Measurements from ENCODE around the gene ELL2.

The ELL2 gene

DNA sequence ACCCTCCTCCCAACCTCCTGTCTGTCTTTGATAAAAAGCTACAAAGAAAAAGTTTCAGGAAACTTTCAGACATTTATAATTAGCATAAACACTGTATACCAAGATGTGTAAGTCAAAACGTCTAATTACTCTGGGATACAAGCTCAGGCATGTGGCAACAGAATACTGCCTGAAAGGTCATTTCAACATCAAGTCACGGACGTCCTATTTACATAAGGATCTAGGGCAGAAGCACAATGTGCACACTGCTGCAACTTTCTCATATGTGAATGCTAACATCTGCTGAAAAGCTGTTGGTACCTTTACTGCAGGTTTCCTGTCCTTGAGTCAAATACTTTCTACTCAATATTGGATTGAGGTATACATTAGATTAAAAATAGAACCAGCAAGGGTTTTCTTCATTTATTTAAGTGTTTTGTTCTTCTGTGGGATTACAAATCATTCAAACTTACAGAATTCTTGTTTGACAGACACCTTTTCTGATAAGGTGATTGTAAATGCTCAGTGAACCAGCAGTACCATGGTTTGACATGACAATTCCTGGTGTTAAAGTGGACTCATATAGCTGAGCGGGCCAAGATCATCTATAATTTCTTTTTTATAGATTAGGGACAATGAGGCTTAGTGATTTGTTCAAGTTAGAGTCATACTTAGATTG is 36.8 kb downstream of the ELL2 start:
- no peaks in the 10 kb centered on the region for H3K27me3 Mint-ChIP-seq
- H3K27ac Mint-ChIP-seq, result no peak overlapping the region
- H3K4me1 Mint-ChIP-seq, result peaks cover 32 to 53% of the 10 kb centered on the region in 2 donors
- no peaks in the 10 kb centered on the region for H3K9me3 Mint-ChIP-seq
- peaks cover 7 to 22% of the 10 kb centered on the region in 2 donors for H3K36me3 Mint-ChIP-seq
- DNase-seq (no peak), ATAC-seq (replicated peaks) (no peak)
- H3K4me3 Mint-ChIP-seq, result no peak overlapping the region

DNA sequence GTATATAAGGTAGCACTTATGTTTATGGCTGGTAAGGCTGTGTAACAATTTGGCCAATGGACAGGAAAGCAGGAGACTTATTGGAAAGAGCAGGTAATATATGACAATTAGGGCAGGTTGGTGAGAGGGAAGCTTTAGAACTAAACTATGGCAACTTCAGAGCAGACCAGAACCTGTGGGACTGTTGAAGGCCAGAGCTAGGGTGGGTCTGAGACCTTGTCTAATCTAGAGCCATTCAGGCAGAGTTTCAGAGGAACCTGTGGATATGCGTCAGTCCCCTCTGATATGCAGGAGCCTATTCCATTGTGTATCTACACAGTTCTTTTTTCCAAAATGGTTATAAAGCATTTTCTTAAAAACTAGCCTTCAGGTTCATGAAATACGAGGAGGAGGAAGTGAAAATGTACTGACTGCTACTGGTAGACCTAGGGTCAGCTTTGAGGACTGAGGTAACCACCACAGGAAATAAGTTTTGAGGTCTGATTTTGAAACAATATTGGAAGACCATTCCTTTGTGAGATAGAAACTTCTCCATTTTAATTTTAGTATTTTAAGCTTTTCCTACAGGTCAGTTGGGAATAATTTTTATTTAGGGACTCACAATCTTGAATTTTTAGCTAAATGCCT is 37.6 kb downstream of the ELL2 start:
- peaks cover 31 to 55% of the 10 kb centered on the region in 2 donors for H3K4me1 Mint-ChIP-seq

DNA sequence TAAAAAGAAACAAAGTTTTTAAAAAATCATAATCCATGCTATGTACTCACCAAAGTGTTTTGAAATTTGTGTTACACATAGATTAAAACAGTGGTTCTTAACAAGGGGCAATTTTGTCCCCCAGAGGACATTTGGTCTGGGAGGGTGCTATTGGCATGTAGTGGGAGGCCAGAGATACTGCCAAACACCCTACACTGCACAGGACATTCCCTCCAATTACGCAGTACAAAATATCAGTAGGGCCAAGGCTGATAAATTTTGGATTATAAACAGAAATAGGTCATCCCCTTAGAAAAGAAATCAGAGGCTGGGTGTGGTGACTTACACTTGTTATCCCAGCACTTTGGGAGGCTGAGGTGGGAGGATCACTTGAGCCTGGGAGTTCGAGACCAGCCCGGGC is 38.9 kb downstream of the ELL2 start:
- H3K4me3 Mint-ChIP-seq, result no peak overlapping the region

More for the DNA sequence above, 37.6 kb downstream of the ELL2 start:
- ATAC-seq (replicated peaks) (peak; percentile 28 to 35), DNase-seq (no peak)
- peak overlapping the region; percentile 6 for H3K27ac Mint-ChIP-seq
- no peak overlapping the region for H3K4me3 Mint-ChIP-seq
- H3K9me3 Mint-ChIP-seq, result no peaks in the 10 kb centered on the region
- peaks cover 7 to 22% of the 10 kb centered on the region in 2 donors for H3K36me3 Mint-ChIP-seq
- no peaks in the 10 kb centered on the region for H3K27me3 Mint-ChIP-seq

DNA sequence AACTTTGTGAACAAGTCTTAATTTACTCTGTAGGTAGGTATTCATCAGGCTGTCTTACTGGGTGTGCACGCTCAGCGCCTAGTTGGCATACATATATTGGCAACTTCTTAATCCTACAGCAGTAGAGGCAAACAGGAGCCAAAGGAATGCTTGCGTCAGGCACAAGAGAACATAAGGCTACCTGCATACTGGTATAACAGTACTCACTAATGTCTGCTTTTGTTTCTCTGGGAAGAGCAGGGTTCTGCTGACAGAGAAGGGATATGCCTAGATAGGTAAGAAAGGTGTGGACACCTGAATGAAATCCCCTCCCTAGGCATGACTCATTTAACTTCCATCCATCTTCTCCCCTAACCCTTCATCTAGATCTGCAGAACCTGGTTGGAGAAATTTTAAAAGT is 40.1 kb downstream of the ELL2 start:
- ATAC-seq (replicated peaks) (no peak), DNase-seq (no peak)
- Mint-ChIP-seq H3K27me3 (no peaks in the 10 kb centered on the region), H3K36me3 (peaks cover 4 to 19% of the 10 kb centered on the region in 2 donors), H3K9me3 (no peaks in the 10 kb centered on the region), H3K4me1 (peaks cover 21 to 36% of the 10 kb centered on the region in 2 donors), H3K4me3 (no peak overlapping the region), H3K27ac (no peak overlapping the region)

More for the DNA sequence above, 38.9 kb downstream of the ELL2 start:
- no peak overlapping the region for H3K27ac Mint-ChIP-seq
- H3K27me3 Mint-ChIP-seq, result no peaks in the 10 kb centered on the region
- no peak for ATAC-seq (replicated peaks)
- no peaks in the 10 kb centered on the region for H3K9me3 Mint-ChIP-seq
- DNase-seq, result no peak
- H3K4me1 Mint-ChIP-seq, result peaks cover 23 to 42% of the 10 kb centered on the region in 2 donors
- peaks cover 7 to 22% of the 10 kb centered on the region in 2 donors for H3K36me3 Mint-ChIP-seq

DNA sequence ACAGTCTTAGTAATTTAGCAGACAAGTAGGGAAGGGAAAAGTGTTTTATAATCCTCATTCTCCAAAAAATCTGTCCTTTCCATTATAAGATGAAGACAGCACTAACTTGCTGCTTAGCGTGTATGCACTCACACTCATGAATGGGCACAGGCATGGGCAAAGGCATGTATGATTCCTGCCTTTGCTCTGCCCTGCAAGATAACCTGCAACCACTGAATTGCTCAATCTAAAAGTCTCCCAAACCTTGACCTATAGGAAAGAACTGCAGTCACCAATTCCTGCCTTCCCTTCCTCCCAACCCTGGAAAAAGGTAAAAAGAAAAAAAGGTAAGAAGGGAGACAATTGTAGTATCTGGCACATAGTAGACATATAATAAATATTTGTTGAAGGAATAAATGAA is 40.8 kb downstream of the ELL2 start:
- H3K36me3 Mint-ChIP-seq, result peaks cover 4 to 22% of the 10 kb centered on the region in 2 donors
- peaks cover 25 to 37% of the 10 kb centered on the region in 2 donors for H3K4me1 Mint-ChIP-seq
- H3K27ac Mint-ChIP-seq, result no peak overlapping the region
- H3K27me3 Mint-ChIP-seq, result no peaks in the 10 kb centered on the region
- ATAC-seq (replicated peaks) (no peak), DNase-seq (no peak)
- no peaks in the 10 kb centered on the region for H3K9me3 Mint-ChIP-seq
- no peak overlapping the region for H3K4me3 Mint-ChIP-seq

DNA sequence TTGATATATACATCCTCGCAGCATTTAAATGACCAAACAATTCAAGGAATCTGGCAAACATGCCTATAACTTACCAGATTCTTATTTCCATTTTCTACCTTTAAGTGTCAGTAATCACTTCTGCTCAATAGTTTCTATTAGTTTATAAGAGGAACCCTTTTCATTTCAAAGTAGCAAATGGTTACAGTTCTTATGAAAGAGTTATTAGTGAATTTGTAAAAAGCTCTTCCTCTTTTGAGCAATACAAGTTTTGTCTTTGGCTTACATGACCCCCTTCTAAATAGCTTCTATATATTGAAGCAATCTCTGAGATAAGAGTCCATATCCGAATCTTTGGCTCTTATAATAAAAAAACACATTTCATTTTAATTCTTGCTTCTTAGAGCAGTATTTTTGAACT is 42.0 kb downstream of the ELL2 start:
- Mint-ChIP-seq H3K27ac (no peak overlapping the region), H3K27me3 (no peaks in the 10 kb centered on the region), H3K4me3 (no peak overlapping the region), H3K4me1 (peaks cover 25 to 32% of the 10 kb centered on the region in 2 donors), H3K36me3 (peaks cover 8 to 27% of the 10 kb centered on the region in 2 donors), H3K9me3 (no peaks in the 10 kb centered on the region)
- ATAC-seq (replicated peaks), result peak in 1 of 2 donors; percentile 47
- DNase-seq, result no peak

DNA sequence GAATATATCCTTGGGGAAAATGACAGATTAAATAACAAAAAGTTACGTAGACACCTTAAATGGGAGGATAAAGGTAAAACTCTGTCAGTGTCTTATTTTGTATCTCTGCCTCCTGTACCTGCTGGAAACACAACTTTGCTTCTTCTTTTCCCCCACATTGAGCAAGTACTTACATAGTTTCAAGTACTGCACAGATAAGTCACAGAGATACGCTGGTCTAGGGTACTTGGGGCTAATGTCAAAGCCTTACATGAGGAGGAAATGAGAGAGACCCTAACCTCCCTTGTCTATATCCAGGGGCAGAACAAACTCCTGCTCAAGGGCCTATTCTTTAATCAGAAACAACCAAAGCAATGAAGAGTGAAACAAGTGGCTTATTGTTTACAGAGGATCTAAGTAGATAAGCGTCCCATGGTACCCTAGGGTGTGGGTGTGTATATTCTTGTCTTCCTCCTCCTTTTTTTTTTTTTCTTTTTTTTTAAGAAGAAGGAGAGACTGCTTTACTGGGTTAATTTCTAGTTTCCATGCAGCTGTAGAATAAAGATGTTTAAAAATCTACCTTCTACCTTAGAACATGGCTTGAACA is 43.1 kb downstream of the ELL2 start:
- DNase-seq (no peak), ATAC-seq (replicated peaks) (no peak)
- peaks cover 19 to 25% of the 10 kb centered on the region in 2 donors for H3K4me1 Mint-ChIP-seq
- no peaks in the 10 kb centered on the region for H3K27me3 Mint-ChIP-seq
- no peaks in the 10 kb centered on the region for H3K9me3 Mint-ChIP-seq
- H3K36me3 Mint-ChIP-seq, result peaks cover 8 to 28% of the 10 kb centered on the region in 2 donors
- H3K27ac Mint-ChIP-seq, result no peak overlapping the region
- H3K4me3 Mint-ChIP-seq, result no peak overlapping the region

DNA sequence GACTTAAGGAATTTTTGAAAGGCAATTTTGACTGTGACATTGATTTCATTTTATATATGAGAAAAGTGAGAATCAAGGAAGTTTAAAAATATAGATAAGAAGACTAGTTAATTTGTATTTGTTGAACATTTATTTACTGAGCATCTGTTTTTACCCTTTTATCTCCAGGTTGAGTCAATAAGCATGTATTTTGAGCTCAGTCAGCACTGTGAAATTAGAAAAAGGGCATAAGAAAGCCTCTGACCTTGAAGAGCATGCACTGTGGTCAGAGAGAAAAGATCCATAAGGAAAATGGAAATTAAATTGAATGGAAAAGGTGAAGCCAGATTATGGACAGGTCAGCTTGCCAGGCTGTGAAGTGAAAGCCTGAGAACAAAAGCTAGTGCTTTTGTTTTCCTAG is 44.4 kb downstream of the ELL2 start:
- no peaks in the 10 kb centered on the region for H3K9me3 Mint-ChIP-seq
- H3K4me1 Mint-ChIP-seq, result peaks cover 17 to 20% of the 10 kb centered on the region in 2 donors
- ATAC-seq (replicated peaks) (no peak), DNase-seq (no peak)
- H3K27me3 Mint-ChIP-seq, result no peaks in the 10 kb centered on the region
- H3K4me3 Mint-ChIP-seq, result no peak overlapping the region
- peaks cover 12 to 31% of the 10 kb centered on the region in 2 donors for H3K36me3 Mint-ChIP-seq
- no peak overlapping the region for H3K27ac Mint-ChIP-seq

DNA sequence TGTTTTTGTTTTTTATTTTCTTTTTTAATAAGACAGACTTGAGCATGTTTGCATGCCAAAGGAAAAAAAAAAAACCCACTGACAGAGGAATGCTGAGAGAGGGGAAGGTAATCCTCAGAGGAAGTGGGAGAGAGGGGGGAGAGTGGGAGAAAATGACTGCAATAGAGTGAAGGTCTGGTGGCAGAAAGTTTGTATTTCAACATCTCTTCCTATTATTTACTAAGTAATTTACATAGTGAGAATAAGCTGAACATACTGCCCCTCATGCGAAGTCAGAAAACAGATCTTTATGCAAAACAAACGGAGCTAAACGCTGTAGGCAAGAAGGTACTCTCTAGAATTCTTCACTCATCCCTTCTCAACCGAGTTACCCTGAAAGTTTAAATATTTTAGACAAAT is 45.0 kb downstream of the ELL2 start:
- ATAC-seq (replicated peaks) (no peak), DNase-seq (no peak)
- no peaks in the 10 kb centered on the region for H3K27me3 Mint-ChIP-seq
- H3K36me3 Mint-ChIP-seq, result peaks cover 14 to 31% of the 10 kb centered on the region in 2 donors
- no peaks in the 10 kb centered on the region for H3K9me3 Mint-ChIP-seq
- peaks cover 17 to 20% of the 10 kb centered on the region in 2 donors for H3K4me1 Mint-ChIP-seq
- no peak overlapping the region for H3K4me3 Mint-ChIP-seq
- H3K27ac Mint-ChIP-seq, result no peak overlapping the region

DNA sequence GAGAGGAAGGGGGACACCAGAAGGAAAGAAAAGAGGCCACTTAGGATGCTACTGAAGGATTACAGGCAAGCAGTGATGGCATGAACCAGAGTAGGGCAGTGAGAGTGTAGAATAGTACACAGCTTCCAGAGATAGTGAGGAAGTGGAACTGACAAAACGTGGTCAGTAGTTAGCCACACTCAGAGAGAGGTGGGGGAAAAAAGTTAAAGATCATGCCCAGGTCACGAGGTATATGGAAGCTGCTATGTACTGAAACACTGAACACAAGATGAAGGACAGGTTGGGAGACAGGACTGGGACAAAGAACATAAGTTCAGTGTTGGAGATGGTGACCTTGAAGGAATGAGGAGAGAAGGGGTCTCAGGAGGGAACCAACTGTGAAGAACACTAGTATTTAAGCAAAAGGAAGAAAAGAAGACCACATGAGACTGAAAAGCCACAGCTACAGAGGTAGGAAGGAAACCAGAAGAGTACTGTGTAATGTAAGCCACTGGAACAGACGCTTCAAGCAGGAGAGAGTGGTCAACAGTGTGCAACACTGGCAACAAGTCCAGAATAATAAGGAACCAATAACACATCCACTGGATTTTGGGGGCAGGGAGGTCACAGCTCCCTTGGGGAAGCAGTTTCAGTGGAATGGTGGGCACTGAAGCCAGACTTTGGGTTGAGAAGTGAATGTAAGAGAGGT is 45.5 kb downstream of the ELL2 start:
- H3K9me3 Mint-ChIP-seq, result no peaks in the 10 kb centered on the region
- H3K4me1 Mint-ChIP-seq, result peaks cover 17 to 20% of the 10 kb centered on the region in 2 donors
- H3K27ac Mint-ChIP-seq, result no peak overlapping the region
- peaks cover 19 to 35% of the 10 kb centered on the region in 2 donors for H3K36me3 Mint-ChIP-seq
- H3K4me3 Mint-ChIP-seq, result no peak overlapping the region
- DNase-seq, result no peak
- H3K27me3 Mint-ChIP-seq, result no peaks in the 10 kb centered on the region
- peak; percentile 90 to 94 for ATAC-seq (replicated peaks)

DNA sequence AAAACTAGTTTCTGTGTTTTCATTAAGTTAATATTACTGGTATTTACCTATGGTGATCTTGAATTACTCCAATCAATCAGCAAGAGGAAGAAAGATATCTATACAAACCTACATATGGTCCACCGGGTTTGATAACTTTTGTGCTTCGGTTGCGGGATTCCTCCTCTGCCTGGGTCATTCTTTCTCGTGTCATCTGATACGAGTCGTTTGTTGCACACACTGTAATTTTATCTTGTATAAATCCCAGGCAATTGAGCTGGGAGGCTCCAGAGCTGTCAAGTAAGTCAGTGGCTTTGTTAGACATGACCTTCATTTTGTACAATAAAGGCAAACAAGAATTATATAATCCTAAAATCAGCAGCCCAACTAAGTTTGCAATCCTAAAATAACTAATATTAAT is 48.0 kb downstream of the ELL2 start:
- ATAC-seq (replicated peaks) (no peak), DNase-seq (no peak)
- Mint-ChIP-seq H3K27me3 (no peaks in the 10 kb centered on the region), H3K27ac (no peak overlapping the region), H3K4me3 (no peak overlapping the region), H3K9me3 (no peaks in the 10 kb centered on the region), H3K36me3 (peaks cover 24 to 40% of the 10 kb centered on the region in 2 donors), H3K4me1 (peaks cover 14 to 15% of the 10 kb centered on the region in 2 donors)

DNA sequence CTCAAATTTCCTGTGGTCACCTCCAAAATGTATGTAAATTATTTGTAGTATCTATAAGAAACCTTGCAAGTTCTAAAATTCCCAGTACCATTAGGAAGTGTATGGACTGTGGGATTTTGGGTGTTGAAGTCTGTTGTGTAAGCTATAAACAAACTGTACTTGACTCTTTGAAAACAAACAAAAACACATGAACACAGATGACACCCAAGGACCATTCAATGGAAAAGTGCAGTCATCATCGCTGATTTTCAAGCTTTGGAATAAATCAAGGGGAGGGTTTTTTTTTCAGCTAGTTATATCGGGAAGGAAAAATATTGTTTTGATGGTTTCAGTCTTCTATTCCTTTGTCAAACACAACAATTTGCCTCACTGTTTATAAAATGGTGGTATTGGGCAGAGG is 49.6 kb downstream of the ELL2 start:
- H3K9me3 Mint-ChIP-seq, result no peaks in the 10 kb centered on the region
- peaks cover 14 to 15% of the 10 kb centered on the region in 2 donors for H3K4me1 Mint-ChIP-seq
- no peaks in the 10 kb centered on the region for H3K27me3 Mint-ChIP-seq
- no peak overlapping the region for H3K4me3 Mint-ChIP-seq
- peaks cover 24 to 41% of the 10 kb centered on the region in 2 donors for H3K36me3 Mint-ChIP-seq
- no peak overlapping the region for H3K27ac Mint-ChIP-seq
- ATAC-seq (replicated peaks), result no peak
- DNase-seq, result no peak

DNA sequence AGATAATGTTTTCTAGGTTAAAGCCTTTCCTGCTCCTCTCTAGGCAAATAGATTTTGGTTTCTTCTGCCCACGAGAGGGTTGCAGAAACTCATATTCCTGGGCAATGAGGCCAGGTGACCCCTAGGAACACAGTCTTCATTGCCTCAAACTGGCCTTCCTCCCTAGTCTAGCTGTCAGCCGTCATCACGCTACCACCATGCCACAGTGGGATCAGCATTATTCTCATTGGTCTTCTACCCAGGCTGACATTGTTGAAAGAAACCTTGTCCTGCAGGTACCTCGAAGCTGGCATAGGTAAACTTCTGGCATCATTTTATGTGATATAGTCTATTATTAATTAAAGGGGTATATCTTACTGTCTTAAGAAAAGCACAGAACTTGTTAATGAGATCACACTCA is 51.1 kb downstream of the ELL2 start:
- DNase-seq (no peak), ATAC-seq (replicated peaks) (no peak)
- H3K27ac Mint-ChIP-seq, result no peak overlapping the region
- no peak overlapping the region for H3K4me3 Mint-ChIP-seq
- peaks cover 3 to 4% of the 10 kb centered on the region in 2 donors for H3K4me1 Mint-ChIP-seq
- no peaks in the 10 kb centered on the region for H3K9me3 Mint-ChIP-seq
- peaks cover 23 to 36% of the 10 kb centered on the region in 2 donors for H3K36me3 Mint-ChIP-seq
- H3K27me3 Mint-ChIP-seq, result no peaks in the 10 kb centered on the region

DNA sequence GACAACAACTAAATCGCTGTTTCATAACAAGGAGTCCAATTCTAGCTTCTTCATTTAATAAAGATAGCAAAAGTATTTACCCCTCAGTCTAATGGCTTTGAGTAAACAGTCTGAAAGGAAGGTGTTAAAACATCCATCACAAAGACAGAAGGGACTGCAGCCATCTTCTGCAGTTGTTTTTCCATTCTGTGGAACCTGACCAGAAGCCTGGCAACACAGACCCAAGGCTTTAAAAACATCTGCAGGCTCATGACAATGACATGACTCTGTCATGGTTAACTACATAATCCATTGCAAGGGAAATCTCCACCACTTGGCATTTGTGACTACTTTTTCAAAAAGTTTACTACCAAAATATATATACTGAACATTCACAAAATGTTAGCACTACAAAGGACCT is 51.9 kb downstream of the ELL2 start:
- Mint-ChIP-seq H3K4me1 (peaks cover 0 to 3% of the 10 kb centered on the region in 2 donors), H3K4me3 (no peak overlapping the region), H3K27me3 (no peaks in the 10 kb centered on the region), H3K27ac (no peak overlapping the region), H3K36me3 (peaks cover 24 to 40% of the 10 kb centered on the region in 2 donors), H3K9me3 (no peaks in the 10 kb centered on the region)
- ATAC-seq (replicated peaks), result no peak
- DNase-seq, result no peak

Measured in stimulated activated naive B cell treated with anti-CD40 and anti-IgM and Interleukin-4, amounts not matched to agents 10 μg/mL and 1 μg/mL and 100 μg/mL, for 72 hours (primary cell).